ENCODE results near the gene MAP3K4. TPM values are rescaled to one million over a fixed set of nuclear protein-coding genes. Genes with fewer than 3 reads are reported as not detected.

The MAP3K4 gene
- total and polyA plus RNA-seq, 4 experiments from 2014 or later, result 5.7 to 90.1 (median 54.4) TPM

GRCh38 chr6:161094955-161095354 lies 103.4 kb downstream of the MAP3K4 start:
- Histone ChIP-seq H3K36me3 (ENCODE audit: insufficient read depth, low read length) (peaks cover 24% of the 10 kb centered on the region), H3K27ac (ENCODE audit: low read depth, low read length) (no peak overlapping the region), H3K9me3 (ENCODE audit: control insufficient read depth in 1 of 2, low read length in 2 of 2) (no peaks in the 10 kb centered on the region), H3K4me3 (ENCODE audit: low read length in 2 of 2) (no peak overlapping the region), H3K4me1 (ENCODE audit: insufficient read depth, low read length) (no peaks in the 10 kb centered on the region), H3K27me3 (ENCODE audit: insufficient read depth, low read length) (no peaks in the 10 kb centered on the region)
- H3K27me3 Mint-ChIP-seq, result no peaks in the 10 kb centered on the region
- intact Hi-C loops (cut with micrococcal nuclease), result no loop called here
- ChIA-PET POLR2A (ENCODE audit: partially characterized antibody) (interaction anchor here (0.6 kb wide), 1 partner anchor 56 kb away, joined by 4 read pairs; no protein-coding TSS in a partner anchor), CTCF (ENCODE audit: partially characterized antibody) (no interaction called here)
- peaks cover 0 to 4% (median under 1%) of the 10 kb centered on the region in 4 donors for H3K4me1 Mint-ChIP-seq
- peak overlapping the region in 3 of 7 donors; percentile 39 to 58 (median 46) for H3K27ac Mint-ChIP-seq
- DNase-seq, result no peak
- no peak overlapping the region for H3K4me3 Mint-ChIP-seq
- H3K9me3 Mint-ChIP-seq, result no peaks in the 10 kb centered on the region
- peaks cover 70 to 72% of the 10 kb centered on the region in 2 donors for H3K36me3 Mint-ChIP-seq

- H3K27ac Mint-ChIP-seq, result peak overlapping the region in 4 of 7 donors; percentile 18 to 62 (median 32)
- intact Hi-C loops (cut with micrococcal nuclease), result no loop called here
- ChIA-PET CTCF (ENCODE audit: partially characterized antibody) (no interaction called here), POLR2A (ENCODE audit: partially characterized antibody) (no interaction called here)
- Histone ChIP-seq H3K36me3 (ENCODE audit: insufficient read depth, low read length) (peaks cover 24% of the 10 kb centered on the region), H3K4me1 (ENCODE audit: insufficient read depth, low read length) (no peaks in the 10 kb centered on the region), H3K4me3 (ENCODE audit: low read length in 2 of 2) (no peak overlapping the region), H3K27ac (ENCODE audit: low read depth, low read length) (no peak overlapping the region), H3K27me3 (ENCODE audit: insufficient read depth, low read length) (no peaks in the 10 kb centered on the region), H3K9me3 (ENCODE audit: control insufficient read depth in 1 of 2, low read length in 2 of 2) (no peaks in the 10 kb centered on the region)
- peaks cover 71 to 75% of the 10 kb centered on the region in 2 donors for H3K36me3 Mint-ChIP-seq
- H3K27me3 Mint-ChIP-seq, result no peaks in the 10 kb centered on the region
- H3K4me1 Mint-ChIP-seq, result peaks cover 0 to 3% (median under 1%) of the 10 kb centered on the region in 4 donors
- no peak overlapping the region for H3K4me3 Mint-ChIP-seq
- H3K9me3 Mint-ChIP-seq, result no peaks in the 10 kb centered on the region
- DNase-seq, result no peak
Measured at GRCh38 chr6:161095916-161096315, 104.3 kb downstream of the MAP3K4 start.

GRCh38 chr6:161100072-161100471 lies 108.5 kb downstream of the MAP3K4 start:
- H3K27me3 ChIP-seq (ENCODE audit: insufficient read depth, low read length), result no peaks in the 10 kb centered on the region
- peaks cover 23% of the 10 kb centered on the region for H3K36me3 ChIP-seq (ENCODE audit: insufficient read depth, low read length)
- intact Hi-C loops (cut with micrococcal nuclease), result loop anchor here (5.0 kb wide), 1 partner anchor 272 kb away; no protein-coding TSS in a partner anchor
- H3K27ac Mint-ChIP-seq, result peak overlapping the region in 1 of 7 donors; percentile 48
- CTCF ChIA-PET (ENCODE audit: partially characterized antibody), result no interaction called here
- peaks cover 0 to 2% (median 0%) of the 10 kb centered on the region in 4 donors for H3K4me1 Mint-ChIP-seq
- peaks cover 64 to 68% of the 10 kb centered on the region in 2 donors for H3K36me3 Mint-ChIP-seq
- H3K9me3 ChIP-seq (ENCODE audit: control insufficient read depth in 1 of 2, low read length in 2 of 2), result no peaks in the 10 kb centered on the region
- POLR2A ChIA-PET (ENCODE audit: partially characterized antibody), result no interaction called here
- no peak for DNase-seq
- H3K4me3 ChIP-seq (ENCODE audit: low read length in 2 of 2), result no peak overlapping the region
- no peak overlapping the region for H3K4me3 Mint-ChIP-seq
- H3K27me3 Mint-ChIP-seq, result no peaks in the 10 kb centered on the region
- no peaks in the 10 kb centered on the region for H3K4me1 ChIP-seq (ENCODE audit: insufficient read depth, low read length)
- H3K27ac ChIP-seq (ENCODE audit: low read depth, low read length), result no peak overlapping the region
- no peaks in the 10 kb centered on the region for H3K9me3 Mint-ChIP-seq

- Mint-ChIP-seq H3K4me1 (peaks cover 0 to 2% (median 0%) of the 10 kb centered on the region in 4 donors), H3K9me3 (no peaks in the 10 kb centered on the region), H3K27ac (peak overlapping the region in 3 of 7 donors; percentile 11 to 55 (median 47)), H3K36me3 (peaks cover 64 to 71% of the 10 kb centered on the region in 2 donors), H3K27me3 (no peaks in the 10 kb centered on the region), H3K4me3 (no peak overlapping the region)
- Histone ChIP-seq H3K27ac (ENCODE audit: low read depth, low read length) (no peak overlapping the region), H3K36me3 (ENCODE audit: insufficient read depth, low read length) (peaks cover 23% of the 10 kb centered on the region), H3K9me3 (ENCODE audit: control insufficient read depth in 1 of 2, low read length in 2 of 2) (no peaks in the 10 kb centered on the region), H3K27me3 (ENCODE audit: insufficient read depth, low read length) (no peaks in the 10 kb centered on the region), H3K4me1 (ENCODE audit: insufficient read depth, low read length) (no peaks in the 10 kb centered on the region), H3K4me3 (ENCODE audit: low read length in 2 of 2) (no peak overlapping the region)
- ChIA-PET POLR2A (ENCODE audit: partially characterized antibody) (no interaction called here), CTCF (ENCODE audit: partially characterized antibody) (interaction anchor here (0.9 to 1.5 kb wide), 5 partner anchors 10 to 270 kb away, joined by 3 to 5 read pairs (median 4); partner anchors contain the start of gene MAP3K4)
- DNase-seq, result no peak
- intact Hi-C loops (cut with micrococcal nuclease), result loop anchor here (5.0 kb wide), 1 partner anchor 271 kb away; no protein-coding TSS in a partner anchor
Measured at GRCh38 chr6:161101517-161101916, 109.9 kb downstream of the MAP3K4 start.

GRCh38 chr6:161103475-161103874 lies 111.9 kb downstream of the MAP3K4 start:
- intact Hi-C loops (cut with micrococcal nuclease), result loop anchor here (5.0 kb wide), 1 partner anchor 269 kb away; no protein-coding TSS in a partner anchor
- no peak overlapping the region for H3K27ac ChIP-seq (ENCODE audit: low read depth, low read length)
- no peaks in the 10 kb centered on the region for H3K27me3 Mint-ChIP-seq
- no peaks in the 10 kb centered on the region for H3K9me3 ChIP-seq (ENCODE audit: control insufficient read depth in 1 of 2, low read length in 2 of 2)
- H3K27ac Mint-ChIP-seq, result peak overlapping the region in 5 of 7 donors; percentile 1 to 83 (median 38)
- no peaks in the 10 kb centered on the region for H3K9me3 Mint-ChIP-seq
- no peaks in the 10 kb centered on the region for H3K4me1 ChIP-seq (ENCODE audit: insufficient read depth, low read length)
- DNase-seq, result no peak
- peaks cover 68 to 76% of the 10 kb centered on the region in 2 donors for H3K36me3 Mint-ChIP-seq
- H3K4me3 Mint-ChIP-seq, result no peak overlapping the region
- H3K4me1 Mint-ChIP-seq, result peaks cover 0 to 2% (median 0%) of the 10 kb centered on the region in 4 donors
- peaks cover 33% of the 10 kb centered on the region for H3K36me3 ChIP-seq (ENCODE audit: insufficient read depth, low read length)
- CTCF ChIA-PET (ENCODE audit: partially characterized antibody), result no interaction called here
- POLR2A ChIA-PET (ENCODE audit: partially characterized antibody), result no interaction called here
- no peaks in the 10 kb centered on the region for H3K27me3 ChIP-seq (ENCODE audit: insufficient read depth, low read length)
- no peak overlapping the region for H3K4me3 ChIP-seq (ENCODE audit: low read length in 2 of 2)

GRCh38 chr6:161104966-161105365 lies 113.4 kb downstream of the MAP3K4 start:
- Mint-ChIP-seq H3K9me3 (no peaks in the 10 kb centered on the region), H3K4me3 (no peak overlapping the region), H3K4me1 (peaks cover 0 to 2% (median 0%) of the 10 kb centered on the region in 4 donors), H3K27me3 (no peaks in the 10 kb centered on the region), H3K36me3 (peaks cover 74 to 78% of the 10 kb centered on the region in 2 donors), H3K27ac (peak overlapping the region in 5 of 7 donors; percentile 37 to 84 (median 65))
- POLR2A ChIA-PET (ENCODE audit: partially characterized antibody), result no interaction called here
- Histone ChIP-seq H3K4me3 (ENCODE audit: low read length in 2 of 2) (no peak overlapping the region), H3K4me1 (ENCODE audit: insufficient read depth, low read length) (no peaks in the 10 kb centered on the region), H3K27ac (ENCODE audit: low read depth, low read length) (no peak overlapping the region), H3K27me3 (ENCODE audit: insufficient read depth, low read length) (no peaks in the 10 kb centered on the region), H3K9me3 (ENCODE audit: control insufficient read depth in 1 of 2, low read length in 2 of 2) (no peaks in the 10 kb centered on the region), H3K36me3 (ENCODE audit: insufficient read depth, low read length) (peaks cover 42% of the 10 kb centered on the region)
- intact Hi-C loops (cut with micrococcal nuclease), result loop anchor here (5.0 kb wide), 1 partner anchor 267 kb away; no protein-coding TSS in a partner anchor
- CTCF ChIA-PET (ENCODE audit: partially characterized antibody), result no interaction called here
- no peak for DNase-seq

- intact Hi-C loops (cut with micrococcal nuclease), result no loop called here
- H3K36me3 Mint-ChIP-seq, result peaks cover 77 to 78% of the 10 kb centered on the region in 2 donors
- no peaks in the 10 kb centered on the region for H3K9me3 ChIP-seq (ENCODE audit: control insufficient read depth in 1 of 2, low read length in 2 of 2)
- H3K9me3 Mint-ChIP-seq, result no peaks in the 10 kb centered on the region
- no peak overlapping the region for H3K27ac ChIP-seq (ENCODE audit: low read depth, low read length)
- no peak for DNase-seq
- POLR2A ChIA-PET (ENCODE audit: partially characterized antibody), result no interaction called here
- CTCF ChIA-PET (ENCODE audit: partially characterized antibody), result interaction anchor here (0.9 kb wide), 1 partner anchor 287 kb away, joined by 3 read pairs; no protein-coding TSS in a partner anchor
- H3K36me3 ChIP-seq (ENCODE audit: insufficient read depth, low read length), result peaks cover 46% of the 10 kb centered on the region
- H3K27ac Mint-ChIP-seq, result peak overlapping the region in 4 of 7 donors; percentile 11 to 78 (median 61)
- no peaks in the 10 kb centered on the region for H3K27me3 ChIP-seq (ENCODE audit: insufficient read depth, low read length)
- H3K4me1 ChIP-seq (ENCODE audit: insufficient read depth, low read length), result no peaks in the 10 kb centered on the region
- H3K4me1 Mint-ChIP-seq, result peaks cover 0 to 3% (median 2%) of the 10 kb centered on the region in 4 donors
- H3K27me3 Mint-ChIP-seq, result no peaks in the 10 kb centered on the region
- H3K4me3 Mint-ChIP-seq, result no peak overlapping the region
- no peak overlapping the region for H3K4me3 ChIP-seq (ENCODE audit: low read length in 2 of 2)
Measured at GRCh38 chr6:161105408-161105807, 113.8 kb downstream of the MAP3K4 start.

All from CD4-positive, alpha-beta memory T cell (primary cell).